Measurements from ENCODE around the gene TMEM132C. TPM values are rescaled to one million over a fixed set of nuclear protein-coding genes. Genes with fewer than 3 reads are reported as not detected.

Gene TMEM132C
- total and polyA plus RNA-seq, 2 of the 13 experiments (the other 11 are each of a cell fraction or from before 2014, with no cell fraction given): not detected

DNA sequence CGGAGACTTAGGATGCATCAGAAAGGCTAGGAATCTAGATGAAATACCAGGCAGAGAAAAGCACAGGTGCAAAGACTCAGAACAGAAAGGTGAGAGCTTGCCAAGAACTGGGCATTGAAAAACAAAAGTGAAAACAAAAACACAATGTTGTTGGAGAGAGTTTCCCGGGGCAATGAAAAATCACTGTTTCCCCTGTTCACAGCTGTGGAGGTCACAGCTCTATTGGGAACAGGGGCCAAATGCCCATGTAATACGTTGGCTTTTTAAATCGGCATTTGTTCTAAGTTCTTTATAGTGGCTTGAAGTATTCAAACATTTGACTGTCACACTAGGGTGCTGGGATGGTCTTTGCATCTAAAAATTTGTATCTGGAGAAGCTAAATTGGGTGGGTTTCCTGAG, 448.5 kb downstream of the TMEM132C start:
- Histone ChIP-seq H3K27me3 (ENCODE audit: control insufficient read depth in 1 of 2, insufficient read depth in 2 of 2, low read length in 2 of 2) (peaks cover 0 to 5% of the 10 kb centered on the region in 2 experiments; a peak in 1 of 5 replicates), H3K4me1 (ENCODE audit: insufficient read depth, low read length) (no peaks in the 10 kb centered on the region), H3K79me2 (ENCODE audit: insufficient read depth, low read length) (no peaks in the 10 kb centered on the region), H3K4me2 (ENCODE audit: low read depth, low read length) (no peak overlapping the region), H3K9me3 (ENCODE audit: low read length) (no peaks in the 10 kb centered on the region), H3K9ac (ENCODE audit: insufficient read depth, low read depth, low read length) (no peak overlapping the region), H3K36me3 (replicated peaks in 1 of 2; ENCODE audit: control insufficient read depth in 1 of 2, insufficient read depth in 2 of 2, low read length in 2 of 2) (no peaks in the 10 kb centered on the region), H3K4me3 (replicated peaks in 1 of 3; ENCODE audit: insufficient read depth in 1 of 3, low read depth in 2 of 3, low read length in 3 of 3) (no peak overlapping the region), H4K20me1 (ENCODE audit: insufficient read depth, low read length) (no peaks in the 10 kb centered on the region), H3K27ac (ENCODE audit: extremely low read length, insufficient read depth, low read length) (no peak overlapping the region), H2AFZ (ENCODE audit: low read length) (no peak overlapping the region)
- no TSS peak for BruUV-seq (replicated peaks)
- no peak for TF ChIP-seq ZNF792 (CRISPR knock-in tag; IDR thresholded peaks at IDR 0.05)
- no peak for TF ChIP-seq REL (CRISPR knock-in tag; conservative IDR thresholded peaks at IDR 0.05)
- no peak for TF ChIP-seq HINFP (CRISPR knock-in tag; IDR thresholded peaks at IDR 0.05; ENCODE audit: low read depth)
- TF ChIP-seq ARNTL (CRISPR knock-in tag; IDR thresholded peaks at IDR 0.05): no peak
- no peak for TF ChIP-seq ZNF7 (CRISPR knock-in tag; IDR thresholded peaks at IDR 0.05)
- TF ChIP-seq HOXA7 (CRISPR knock-in tag; IDR thresholded peaks at IDR 0.05): no peak
- no peak for TF ChIP-seq SRY (CRISPR knock-in tag; IDR thresholded peaks at IDR 0.05)
- POLR2A ChIA-PET: no interaction called here
- intact Hi-C loops (cut with micrococcal nuclease; ENCODE audit: unreplicated experiment) (no loop called here), in situ Hi-C loops (cut with HindIII; ENCODE audit: extremely low pct_ligation_motif_present, low pct_unique_long_range_greater_than_20kb) (no loop called here)
- FAIRE-seq (no peak), ATAC-seq (no peak), DNase-seq (ENCODE audit: low spot score) (no peak)
- CTCF ChIA-PET (ENCODE audit: low intra/inter-chr PET ratio, low total read pairs): no interaction called here
- WGBS (ENCODE audit: low lambda C conversion rate): 11% methylated on average over 4 of the region's 4 CpGs

- ChIA-PET POLR2A (no interaction called here), CTCF (ENCODE audit: low intra/inter-chr PET ratio, low total read pairs) (no interaction called here)
- intact Hi-C loops (cut with micrococcal nuclease; ENCODE audit: unreplicated experiment) (no loop called here), in situ Hi-C loops (cut with HindIII; ENCODE audit: extremely low pct_ligation_motif_present, low pct_unique_long_range_greater_than_20kb) (no loop called here)
- no peak overlapping the region for H3K27ac ChIP-seq (ENCODE audit: extremely low read length, insufficient read depth, low read length)
- no peak overlapping the region for H3K9ac ChIP-seq (ENCODE audit: insufficient read depth, low read depth, low read length)
- no peak overlapping the region for H3K4me3 ChIP-seq (replicated peaks in 1 of 3; ENCODE audit: insufficient read depth in 1 of 3, low read depth in 2 of 3, low read length in 3 of 3)
- BruUV-seq (replicated peaks): no TSS peak
- H3K36me3 ChIP-seq (replicated peaks in 1 of 2; ENCODE audit: control insufficient read depth in 1 of 2, insufficient read depth in 2 of 2, low read length in 2 of 2): no peaks in the 10 kb centered on the region
- WGBS (ENCODE audit: low lambda C conversion rate): 11% methylated on average over 6 of the region's 10 CpGs
- no peak for TF ChIP-seq KLF9 (CRISPR knock-in tag; IDR thresholded peaks at IDR 0.05; ENCODE audit: low read depth)
- TF ChIP-seq ZNF678 (CRISPR knock-in tag; IDR thresholded peaks at IDR 0.05): no peak
- no peak for TF ChIP-seq MIER2 (CRISPR knock-in tag; IDR thresholded peaks at IDR 0.05)
- no peak for TF ChIP-seq ZNF362 (CRISPR knock-in tag; IDR thresholded peaks at IDR 0.05; ENCODE audit: borderline replicate concordance)
- H3K27me3 ChIP-seq (ENCODE audit: control insufficient read depth in 1 of 2, insufficient read depth in 2 of 2, low read length in 2 of 2): no peaks in the 10 kb centered on the region; a peak in 1 of 5 replicates
- H3K4me1 ChIP-seq (ENCODE audit: insufficient read depth, low read length): peaks cover 7% of the 10 kb centered on the region; the same call in 1 of the 2 replicates
- H3K79me2 ChIP-seq (ENCODE audit: insufficient read depth, low read length): no peaks in the 10 kb centered on the region
- ATAC-seq (no peak), DNase-seq (ENCODE audit: low spot score) (no peak), FAIRE-seq (no peak)
- H3K9me3 ChIP-seq (ENCODE audit: low read length): no peaks in the 10 kb centered on the region
- no peaks in the 10 kb centered on the region for H4K20me1 ChIP-seq (ENCODE audit: insufficient read depth, low read length)
- no peak overlapping the region for H3K4me2 ChIP-seq (ENCODE audit: low read depth, low read length)
- no peak overlapping the region for H2AFZ ChIP-seq (ENCODE audit: low read length)
These were observed 457.6 kb downstream of the TMEM132C start for GRCh38 chr12:128724468-128725046.
